Measurements from ENCODE around the gene OOSP2. TPM values are rescaled to one million over a fixed set of nuclear protein-coding genes. Genes with fewer than 3 reads are reported as not detected.

Gene OOSP2
- total RNA-seq, 1 donor from 2014 or later = not detected

DNA sequence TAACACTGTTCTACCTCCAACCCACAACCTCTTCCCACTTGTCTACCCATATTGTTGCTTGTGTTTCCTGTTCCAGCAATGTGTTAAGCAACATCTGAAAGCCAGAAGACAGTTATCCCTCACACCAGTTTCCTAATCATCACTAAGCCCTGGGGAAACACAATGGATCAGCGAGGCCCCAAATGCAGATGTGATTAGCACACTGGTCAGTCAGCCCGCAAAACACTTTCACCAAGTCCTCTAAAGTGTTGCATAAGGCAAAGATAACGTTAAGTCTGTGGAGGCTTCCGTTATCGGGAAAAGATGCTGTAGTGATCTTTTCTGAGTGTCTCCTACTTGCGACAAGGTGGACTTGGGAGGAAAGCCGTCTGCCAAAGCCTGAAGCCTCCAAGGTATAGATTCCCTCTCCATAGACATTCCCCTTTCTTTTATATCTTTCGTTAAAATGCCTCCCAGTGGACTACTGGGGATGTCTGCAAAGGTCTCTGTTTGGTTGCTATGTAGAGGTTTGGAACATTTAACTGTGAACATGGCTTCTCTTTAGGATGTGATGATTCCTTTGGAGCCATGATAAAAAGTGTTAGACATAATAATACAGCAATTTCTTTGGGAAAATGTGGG is 16.2 kb downstream of the OOSP2 start, which contains the start of gene MS4A3:
TSS of gene MS4A3 (plus strand) at position 317 of the 621 bp plus-strand sequence. CDS start 4,496 bp downstream, outside the sequence.
- Histone ChIP-seq H3K27me3 (ENCODE audit: control insufficient read depth, insufficient read depth, low read length) (no peaks in the 10 kb centered on the region), H3K4me3 (ENCODE audit: low read depth, low read length) (no peak within 1 kb of the TSS), H3K36me3 (ENCODE audit: control insufficient read depth, insufficient read depth, low read length) (no peaks in the 10 kb centered on the region)
- DNase-seq (ENCODE audit: low read depth) = no peak
- no peak for TF ChIP-seq CTCF (IDR thresholded peaks at IDR 0.05; ENCODE audit: insufficient read depth, low read length, poor library complexity, severe bottlenecking)

- DNase-seq (ENCODE audit: low read depth) = no peak
Measured at GRCh38 chr11:60059052-60059451, 18.8 kb downstream of the OOSP2 start.

GRCh38 chr11:60059521-60060240 is 19.5 kb downstream of the OOSP2 start:
- Histone ChIP-seq H3K27me3 (ENCODE audit: control insufficient read depth, insufficient read depth, low read length) (no peaks in the 10 kb centered on the region), H3K4me3 (ENCODE audit: low read depth, low read length) (no peak overlapping the region), H3K36me3 (ENCODE audit: control insufficient read depth, insufficient read depth, low read length) (no peaks in the 10 kb centered on the region)
- TF ChIP-seq CTCF (IDR thresholded peaks at IDR 0.05; ENCODE audit: insufficient read depth, low read length, poor library complexity, severe bottlenecking) = no peak
- DNase-seq (ENCODE audit: low read depth) = no peak

More at GRCh38 chr11:60059052-60059451, 18.8 kb downstream of the OOSP2 start:
- no peak for TF ChIP-seq CTCF (IDR thresholded peaks at IDR 0.05; ENCODE audit: insufficient read depth, low read length, poor library complexity, severe bottlenecking)
- Histone ChIP-seq H3K36me3 (ENCODE audit: control insufficient read depth, insufficient read depth, low read length) (no peaks in the 10 kb centered on the region), H3K4me3 (ENCODE audit: low read depth, low read length) (no peak overlapping the region), H3K27me3 (ENCODE audit: control insufficient read depth, insufficient read depth, low read length) (no peaks in the 10 kb centered on the region)

GRCh38 chr11:60064111-60064510 is 23.9 kb downstream of the OOSP2 start:
- no peak for TF ChIP-seq CTCF (IDR thresholded peaks at IDR 0.05; ENCODE audit: insufficient read depth, low read length, poor library complexity, severe bottlenecking)

DNA sequence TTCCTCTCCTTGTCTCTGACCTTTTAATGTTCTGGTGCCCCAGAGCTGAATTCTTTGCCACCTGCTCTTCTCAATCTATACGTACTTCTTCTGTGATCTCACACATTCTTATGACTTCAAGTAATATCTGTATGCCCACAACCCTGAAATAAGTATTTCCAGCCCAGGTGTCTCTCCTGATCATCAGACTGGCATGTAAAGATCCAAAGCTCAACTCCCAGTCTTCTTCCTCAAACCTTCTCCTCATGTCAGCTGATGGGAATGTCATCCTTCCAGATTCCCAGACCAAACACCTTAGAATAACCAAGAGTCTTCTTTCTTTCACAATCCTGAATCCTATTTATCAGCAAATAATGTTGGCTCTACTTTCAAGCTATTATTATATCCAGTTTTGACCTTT is 25.6 kb downstream of the OOSP2 start:
- Histone ChIP-seq H3K27me3 (ENCODE audit: control insufficient read depth, insufficient read depth, low read length) (no peaks in the 10 kb centered on the region), H3K4me3 (ENCODE audit: low read depth, low read length) (no peak overlapping the region), H3K36me3 (ENCODE audit: control insufficient read depth, insufficient read depth, low read length) (no peaks in the 10 kb centered on the region)
- TF ChIP-seq CTCF (IDR thresholded peaks at IDR 0.05; ENCODE audit: insufficient read depth, low read length, poor library complexity, severe bottlenecking) = no peak
- DNase-seq (ENCODE audit: low read depth) = no peak

More at GRCh38 chr11:60064111-60064510, 23.9 kb downstream of the OOSP2 start:
- no peaks in the 10 kb centered on the region for H3K36me3 ChIP-seq (ENCODE audit: control insufficient read depth, insufficient read depth, low read length)
- H3K27me3 ChIP-seq (ENCODE audit: control insufficient read depth, insufficient read depth, low read length) = no peaks in the 10 kb centered on the region
- no peak overlapping the region for H3K4me3 ChIP-seq (ENCODE audit: low read depth, low read length)
- no peak for DNase-seq (ENCODE audit: low read depth)

Data from kidney epithelial cell (primary cell).